Sigmoid colon (tissue), 3 donors: ENCODE measurements around the gene SEC61G.

Experiments
- POLR2A ChIP-seq, 2 donors: fragments of 450-650 bp; IDR thresholded peaks; one replicate each; pipeline ENCODE4 v1.6.1; 2016; ENCODE audit warnings: antibody characterized with exemption in 2 of 2, mild to moderate bottlenecking in 2 of 2, moderate library complexity in 2 of 2
- TF ChIP-seq, protein P1 (sequence below), 4 experiments: fragments of 450-650 bp in 3 of 4; fragments of 200-600 bp in 1 of 4; IDR thresholded peaks; one replicate each; pipeline ENCODE4 v1.5.1; 2016 to 2019; ENCODE audit warnings: antibody characterized with exemption in 4 of 4, mild to moderate bottlenecking in 3 of 4, moderate library complexity in 2 of 4

DNA sequence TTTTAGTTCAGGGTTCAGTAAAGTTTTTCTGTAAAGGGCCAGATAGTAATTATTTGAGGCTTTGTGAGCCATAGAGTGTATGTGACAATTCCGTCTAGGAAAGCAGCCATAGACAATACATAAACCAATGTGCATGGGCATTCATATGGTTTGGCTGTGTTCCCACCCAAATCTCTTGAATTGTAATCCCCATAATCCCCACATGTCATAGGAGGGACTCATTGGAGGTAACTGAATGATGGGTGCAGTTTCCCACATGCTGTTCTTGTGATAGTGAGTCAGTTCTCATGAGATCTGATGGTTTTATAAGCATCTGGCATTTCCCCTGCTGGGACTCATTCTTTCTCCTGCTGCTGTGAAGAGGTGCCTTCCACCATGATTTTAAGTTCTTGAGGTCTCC is 29.9 kb downstream of the SEC61G start:
- no peak for TF ChIP-seq POLR2A (IDR thresholded peaks at IDR 0.05)
- TF ChIP-seq, protein P1, sequence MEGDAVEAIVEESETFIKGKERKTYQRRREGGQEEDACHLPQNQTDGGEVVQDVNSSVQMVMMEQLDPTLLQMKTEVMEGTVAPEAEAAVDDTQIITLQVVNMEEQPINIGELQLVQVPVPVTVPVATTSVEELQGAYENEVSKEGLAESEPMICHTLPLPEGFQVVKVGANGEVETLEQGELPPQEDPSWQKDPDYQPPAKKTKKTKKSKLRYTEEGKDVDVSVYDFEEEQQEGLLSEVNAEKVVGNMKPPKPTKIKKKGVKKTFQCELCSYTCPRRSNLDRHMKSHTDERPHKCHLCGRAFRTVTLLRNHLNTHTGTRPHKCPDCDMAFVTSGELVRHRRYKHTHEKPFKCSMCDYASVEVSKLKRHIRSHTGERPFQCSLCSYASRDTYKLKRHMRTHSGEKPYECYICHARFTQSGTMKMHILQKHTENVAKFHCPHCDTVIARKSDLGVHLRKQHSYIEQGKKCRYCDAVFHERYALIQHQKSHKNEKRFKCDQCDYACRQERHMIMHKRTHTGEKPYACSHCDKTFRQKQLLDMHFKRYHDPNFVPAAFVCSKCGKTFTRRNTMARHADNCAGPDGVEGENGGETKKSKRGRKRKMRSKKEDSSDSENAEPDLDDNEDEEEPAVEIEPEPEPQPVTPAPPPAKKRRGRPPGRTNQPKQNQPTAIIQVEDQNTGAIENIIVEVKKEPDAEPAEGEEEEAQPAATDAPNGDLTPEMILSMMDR (IDR thresholded peaks at IDR 0.05) = no peak
